HG02763 (cell line): ENCODE results near the gene KCNJ15.
A peak's percentile ranks its signal among the peaks of the same experiment; 100 is the strongest.
"Not testable (repeated sequence)": the region's sequence is repeated elsewhere in the genome, so short reads cannot be mapped to it uniquely, and the experiment has no call there.

Experiments used
- ATAC-seq: cut with Tn5 transposase; IDR thresholded peaks from one replicate; pipeline ENCODE4 v1.9.1; 2021; ENCODE audit warnings: mild to moderate bottlenecking, moderate library complexity; ENCODE audit not compliant: unreplicated experiment

The KCNJ15 gene

GRCh38 chr21:38244407-38244787 lies 12.4 kb upstream of the KCNJ15 start:
- ATAC-seq, result no peak

GRCh38 chr21:38244885-38245869 lies 11.6 kb upstream of the KCNJ15 start:
- ATAC-seq, result peak; percentile 75

GRCh38 chr21:38246511-38246910 lies 10.3 kb upstream of the KCNJ15 start:
- ATAC-seq, result no peak

- ATAC-seq, result not testable (repeated sequence)
Observed at GRCh38 chr21:38247054-38247453, 9.7 kb upstream of the KCNJ15 start.

GRCh38 chr21:38247738-38248510 lies 8.9 kb upstream of the KCNJ15 start:
- no peak for ATAC-seq

GRCh38 chr21:38249256-38249655 lies 7.5 kb upstream of the KCNJ15 start:
- peak; percentile 57 for ATAC-seq

GRCh38 chr21:38249696-38250278 lies 7.0 kb upstream of the KCNJ15 start:
- no peak for ATAC-seq

GRCh38 chr21:38250991-38251418 lies 5.8 kb upstream of the KCNJ15 start:
- ATAC-seq, result no peak

- ATAC-seq, result no peak
Observed at GRCh38 chr21:38254970-38255369, 1.8 kb upstream of the KCNJ15 start.

GRCh38 chr21:38255571-38256117 lies 1.1 kb upstream of the KCNJ15 start:
- ATAC-seq, result no peak

GRCh38 chr21:38257667-38258066 lies 876 bp downstream of the KCNJ15 start:
- no peak for ATAC-seq

- no peak for ATAC-seq
Observed at GRCh38 chr21:38258521-38259485, 2.0 kb downstream of the KCNJ15 start.

GRCh38 chr21:38259665-38260064 lies 2.9 kb downstream of the KCNJ15 start:
- ATAC-seq, result no peak

GRCh38 chr21:38260426-38260825 lies 3.6 kb downstream of the KCNJ15 start:
- no peak for ATAC-seq

GRCh38 chr21:38261851-38262250 lies 5.1 kb downstream of the KCNJ15 start:
- ATAC-seq, result no peak

GRCh38 chr21:38263493-38263892 lies 6.7 kb downstream of the KCNJ15 start:
- ATAC-seq, result no peak

GRCh38 chr21:38264571-38264970 lies 7.8 kb downstream of the KCNJ15 start:
- ATAC-seq, result no peak

GRCh38 chr21:38265166-38265565 lies 8.4 kb downstream of the KCNJ15 start:
- no peak for ATAC-seq

GRCh38 chr21:38266732-38267131 lies 9.9 kb downstream of the KCNJ15 start:
- no peak for ATAC-seq
